WTC11 (cell line): ENCODE results near the gene GALNT9.

Experiments
- ATF2 ChIP-seq: sonication (generic); formaldehyde crosslinking; IDR thresholded peaks from 2 replicates; pipeline ENCODE4 v1.8.1; 2022; ENCODE audit warnings: low read depth, missing genetic modification reagents, borderline replicate concordance
- ATF6 ChIP-seq: sonication (generic); formaldehyde crosslinking; IDR thresholded peaks from 2 replicates; pipeline ENCODE4 v1.8.1; 2023; ENCODE audit warnings: mild to moderate bottlenecking, missing genetic modification reagents
- CTCF ChIP-seq: fragments of 200-600 bp; IDR thresholded peaks from 2 replicates; pipeline ENCODE4 v1.8.0; 2022; ENCODE audit warnings: antibody characterized with exemption
- FOXP4 ChIP-seq: sonication (generic); formaldehyde crosslinking; IDR thresholded peaks from 2 replicates; pipeline ENCODE4 v1.8.0; 2022; ENCODE audit warnings: mild to moderate bottlenecking, missing genetic modification reagents
- GABPB1 ChIP-seq: sonication (generic); formaldehyde crosslinking; IDR thresholded peaks from 2 replicates; pipeline ENCODE4 v1.8.1; 2023; ENCODE audit warnings: mild to moderate bottlenecking, missing genetic modification reagents
- HMGXB4 ChIP-seq: sonication (generic); formaldehyde crosslinking; IDR thresholded peaks from 2 replicates; pipeline ENCODE4 v1.8.1; 2023; ENCODE audit warnings: mild to moderate bottlenecking, moderate library complexity, missing genetic modification reagents
- JUN ChIP-seq: sonication (generic); formaldehyde crosslinking; IDR thresholded peaks from 2 replicates; pipeline ENCODE4 v1.8.0; 2023; ENCODE audit warnings: mild to moderate bottlenecking, missing genetic modification reagents
- NR1H2 ChIP-seq: sonication (generic); formaldehyde crosslinking; IDR thresholded peaks from 2 replicates; pipeline ENCODE4 v1.9.0; 2021; ENCODE audit warnings: mild to moderate bottlenecking, moderate library complexity, missing genetic modification reagents
- TCF7 ChIP-seq: sonication (generic); formaldehyde crosslinking; IDR thresholded peaks from 2 replicates; pipeline ENCODE4 v1.8.0; 2022; ENCODE audit warnings: mild to moderate bottlenecking, low read depth, missing genetic modification reagents, moderate library complexity
- USF2 ChIP-seq: sonication (generic); formaldehyde crosslinking; IDR thresholded peaks from 2 replicates; pipeline ENCODE4 v1.8.1; 2023; ENCODE audit warnings: mild to moderate bottlenecking, missing genetic modification reagents, moderate library complexity
- ZMAT4 ChIP-seq: fragments of 250-450 bp; sonication (Bioruptor Pico); IDR thresholded peaks from 2 replicates; pipeline ENCODE4 v1.9.0; 2021; ENCODE audit warnings: mild to moderate bottlenecking

- TF ChIP-seq NR1H2 (CRISPR knock-in tag) (no peak), ATF2 (CRISPR knock-in tag) (no peak), CTCF (no peak), HMGXB4 (CRISPR knock-in tag) (no peak), ATF6 (no peak), FOXP4 (no peak), USF2 (CRISPR knock-in tag) (no peak), TCF7 (CRISPR knock-in tag) (no peak), ZMAT4 (CRISPR knock-in tag) (no peak), GABPB1 (no peak), JUN (no peak)
Measured at GRCh38 chr12:132156573-132157325, 172.6 kb downstream of the GALNT9 start.
